ENCODE results near the gene STRAP. TPM values are rescaled to one million over a fixed set of nuclear protein-coding genes. Genes with fewer than 3 reads are reported as not detected.

The STRAP gene
- total and polyA plus RNA-seq, 2 donors (not counting 3 experiments of a cell fraction or from before 2014, with no cell fraction given): 76.9 to 138 TPM

DNA sequence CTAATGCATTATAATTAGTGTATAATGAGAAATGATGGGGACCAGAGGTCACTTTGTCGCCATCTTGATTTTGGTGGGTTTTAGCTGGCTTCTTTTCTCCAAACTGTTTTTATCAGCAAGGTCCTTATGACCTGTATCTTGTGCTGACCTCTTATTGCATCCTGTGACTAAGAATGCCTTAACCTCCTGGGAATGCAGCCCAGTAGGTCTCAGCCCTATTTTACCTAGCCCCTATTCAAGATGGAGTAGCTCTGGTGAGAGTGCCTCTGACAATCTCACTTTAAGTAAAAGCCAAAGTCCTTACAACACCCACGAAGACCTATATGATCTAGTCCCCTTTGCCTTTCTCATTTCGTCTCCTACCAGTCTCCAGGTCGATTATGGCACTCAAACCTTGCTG lies 28.3 kb upstream of the STRAP start:
- H3K4me2 ChIP-seq (ENCODE audit: insufficient read depth, low read length): no peak overlapping the region
- H3K9ac ChIP-seq (replicated peaks; ENCODE audit: extremely low read depth, insufficient read depth, low read length): no peak overlapping the region
- no TSS peak for BruUV-seq (replicated peaks)
- H3K27ac ChIP-seq (ENCODE audit: insufficient read depth, low read depth, low read length): no peak overlapping the region
- no peaks in the 10 kb centered on the region for H3K27me3 ChIP-seq (ENCODE audit: control insufficient read depth in 2 of 2, insufficient read depth in 2 of 2, low read length in 2 of 2)
- dilution Hi-C loops (cut with MboI; ENCODE audit: extremely low pct_ligation_motif_present, low sequenced_read_pairs): no loop called here
- CTCF ChIA-PET: interaction anchor here (0.7 kb wide), 1 partner anchor 263 kb away, joined by 3 read pairs; no protein-coding TSS in a partner anchor
- no peaks in the 10 kb centered on the region for H3K36me3 ChIP-seq (ENCODE audit: control insufficient read depth in 2 of 2, extremely low read depth in 1 of 2, insufficient read depth in 2 of 2, low read length in 2 of 2)
- FAIRE-seq (no peak), DNase-seq (ENCODE audit: low read depth, low spot score) (no peak)
- POLR2A ChIA-PET: no interaction called here
- H4K20me1 ChIP-seq (replicated peaks; ENCODE audit: control insufficient read depth, extremely low read depth, insufficient read depth, low read length): no peaks in the 10 kb centered on the region
- H3K79me2 ChIP-seq (ENCODE audit: control insufficient read depth, insufficient read depth, low read length): no peaks in the 10 kb centered on the region
- no peaks in the 10 kb centered on the region for H3K9me1 ChIP-seq (replicated peaks; ENCODE audit: control insufficient read depth, extremely low read depth, insufficient read depth, low read length)
- H3K4me3 ChIP-seq (replicated peaks in 1 of 3; ENCODE audit: insufficient read depth in 1 of 3, low read depth in 1 of 3, low read length in 3 of 3): no peak overlapping the region
- no peaks in the 10 kb centered on the region for H3K4me1 ChIP-seq (ENCODE audit: control insufficient read depth, extremely low read depth, insufficient read depth, low read length)
- no peaks in the 10 kb centered on the region for H3K9me3 ChIP-seq (replicated peaks; ENCODE audit: control insufficient read depth, insufficient read depth, low read length)
- TF ChIP-seq GATA2 (IDR thresholded peaks at IDR 0.05; ENCODE audit: insufficient read depth, insufficient read length, low read depth, low read length) (no peak), EZH2 (IDR thresholded peaks at IDR 0.05; ENCODE audit: borderline replicate concordance, low read depth, low read length, severe bottlenecking) (no peak), POLR2A (IDR thresholded peaks at IDR 0.05; ENCODE audit: low read depth, low read length) (no peak), POLR2AphosphoS5 (IDR thresholded peaks at IDR 0.05; ENCODE audit: insufficient read depth, low read depth, low read length) (no peak), FOS (IDR thresholded peaks at IDR 0.05; ENCODE audit: borderline replicate concordance, insufficient read depth, low read length) (no peak), MYC (IDR thresholded peaks at IDR 0.05; ENCODE audit: low read depth, low read length) (no peak), JUN (IDR thresholded peaks at IDR 0.05; ENCODE audit: borderline replicate concordance, insufficient read depth, insufficient read length, low read depth) (no peak)
- TF ChIP-seq, protein P1, sequence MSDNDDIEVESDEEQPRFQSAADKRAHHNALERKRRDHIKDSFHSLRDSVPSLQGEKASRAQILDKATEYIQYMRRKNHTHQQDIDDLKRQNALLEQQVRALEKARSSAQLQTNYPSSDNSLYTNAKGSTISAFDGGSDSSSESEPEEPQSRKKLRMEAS (IDR thresholded peaks at IDR 0.05; ENCODE audit: insufficient read depth, insufficient read length): no peak
- TF ChIP-seq, protein P2, sequence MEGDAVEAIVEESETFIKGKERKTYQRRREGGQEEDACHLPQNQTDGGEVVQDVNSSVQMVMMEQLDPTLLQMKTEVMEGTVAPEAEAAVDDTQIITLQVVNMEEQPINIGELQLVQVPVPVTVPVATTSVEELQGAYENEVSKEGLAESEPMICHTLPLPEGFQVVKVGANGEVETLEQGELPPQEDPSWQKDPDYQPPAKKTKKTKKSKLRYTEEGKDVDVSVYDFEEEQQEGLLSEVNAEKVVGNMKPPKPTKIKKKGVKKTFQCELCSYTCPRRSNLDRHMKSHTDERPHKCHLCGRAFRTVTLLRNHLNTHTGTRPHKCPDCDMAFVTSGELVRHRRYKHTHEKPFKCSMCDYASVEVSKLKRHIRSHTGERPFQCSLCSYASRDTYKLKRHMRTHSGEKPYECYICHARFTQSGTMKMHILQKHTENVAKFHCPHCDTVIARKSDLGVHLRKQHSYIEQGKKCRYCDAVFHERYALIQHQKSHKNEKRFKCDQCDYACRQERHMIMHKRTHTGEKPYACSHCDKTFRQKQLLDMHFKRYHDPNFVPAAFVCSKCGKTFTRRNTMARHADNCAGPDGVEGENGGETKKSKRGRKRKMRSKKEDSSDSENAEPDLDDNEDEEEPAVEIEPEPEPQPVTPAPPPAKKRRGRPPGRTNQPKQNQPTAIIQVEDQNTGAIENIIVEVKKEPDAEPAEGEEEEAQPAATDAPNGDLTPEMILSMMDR (IDR thresholded peaks at IDR 0.05; ENCODE audit: extremely low read depth in 1 of 2, insufficient read depth in 1 of 2, low read depth in 1 of 2, low read length in 2 of 2): no peak
- no peak overlapping the region for H2AFZ ChIP-seq (ENCODE audit: low read depth, low read length)
- intact Hi-C loops (cut with micrococcal nuclease): loop anchor here (2.0 kb wide), 1 partner anchor 81 kb away; no protein-coding TSS in a partner anchor

Measured in endothelial cell of umbilical vein (primary cell).